ENCODE data around the gene KCND3. TPM values are rescaled to one million over a fixed set of nuclear protein-coding genes. Genes with fewer than 3 reads are reported as not detected.

The KCND3 gene
- total and polyA plus RNA-seq, 2 donors from 2014 or later, result 1.2 to 12.6 TPM

DNA sequence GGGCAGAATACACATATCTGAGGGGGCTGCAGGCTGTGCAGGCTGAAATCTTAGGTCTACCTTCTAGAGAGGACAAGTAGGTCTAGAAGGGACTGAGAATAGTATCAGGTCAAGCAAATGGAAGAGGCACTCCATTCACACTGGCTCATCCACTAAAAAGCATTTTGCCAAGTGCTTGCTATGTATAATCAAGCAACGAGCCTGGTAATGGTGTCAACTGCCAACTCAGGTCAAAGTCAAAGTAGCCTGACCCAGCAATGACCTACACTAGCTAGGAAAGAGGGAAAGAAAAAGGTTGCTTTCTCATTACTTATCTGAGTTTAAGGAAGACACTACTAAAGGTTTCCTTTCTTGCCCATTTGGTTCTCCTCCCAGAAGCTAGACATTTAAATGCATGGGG lies 10.8 kb downstream of the KCND3 start:
- DNase-seq (no peak), FAIRE-seq (no peak)
- H3K9ac ChIP-seq (ENCODE audit: low read length in 3 of 3), result no peak overlapping the region
- TF ChIP-seq, protein P1, sequence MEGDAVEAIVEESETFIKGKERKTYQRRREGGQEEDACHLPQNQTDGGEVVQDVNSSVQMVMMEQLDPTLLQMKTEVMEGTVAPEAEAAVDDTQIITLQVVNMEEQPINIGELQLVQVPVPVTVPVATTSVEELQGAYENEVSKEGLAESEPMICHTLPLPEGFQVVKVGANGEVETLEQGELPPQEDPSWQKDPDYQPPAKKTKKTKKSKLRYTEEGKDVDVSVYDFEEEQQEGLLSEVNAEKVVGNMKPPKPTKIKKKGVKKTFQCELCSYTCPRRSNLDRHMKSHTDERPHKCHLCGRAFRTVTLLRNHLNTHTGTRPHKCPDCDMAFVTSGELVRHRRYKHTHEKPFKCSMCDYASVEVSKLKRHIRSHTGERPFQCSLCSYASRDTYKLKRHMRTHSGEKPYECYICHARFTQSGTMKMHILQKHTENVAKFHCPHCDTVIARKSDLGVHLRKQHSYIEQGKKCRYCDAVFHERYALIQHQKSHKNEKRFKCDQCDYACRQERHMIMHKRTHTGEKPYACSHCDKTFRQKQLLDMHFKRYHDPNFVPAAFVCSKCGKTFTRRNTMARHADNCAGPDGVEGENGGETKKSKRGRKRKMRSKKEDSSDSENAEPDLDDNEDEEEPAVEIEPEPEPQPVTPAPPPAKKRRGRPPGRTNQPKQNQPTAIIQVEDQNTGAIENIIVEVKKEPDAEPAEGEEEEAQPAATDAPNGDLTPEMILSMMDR (IDR thresholded peaks at IDR 0.05; ENCODE audit: borderline replicate concordance, extremely low read depth, insufficient read depth), result no peak
- no peak overlapping the region for H3K4me3 ChIP-seq (ENCODE audit: low read length in 3 of 3)
- intact Hi-C loops (cut with DNase I), result no loop called here
- H3K27me3 ChIP-seq (ENCODE audit: control insufficient read depth, insufficient read depth, low read length), result no peaks in the 10 kb centered on the region
- no peak overlapping the region for H3K27ac ChIP-seq (ENCODE audit: low read depth in 2 of 2, low read length in 2 of 2)
- H3K36me3 ChIP-seq (ENCODE audit: control insufficient read depth in 2 of 3, insufficient read depth in 3 of 3, low read length in 3 of 3), result no peaks in the 10 kb centered on the region
- H3K9me3 ChIP-seq (ENCODE audit: control insufficient read depth in 2 of 3, insufficient read depth in 1 of 3, low read length in 3 of 3), result no peaks in the 10 kb centered on the region
- no peaks in the 10 kb centered on the region for H3K4me1 ChIP-seq (ENCODE audit: control insufficient read depth in 2 of 3, insufficient read depth in 2 of 3, low read depth in 1 of 3, low read length in 3 of 3)

DNA sequence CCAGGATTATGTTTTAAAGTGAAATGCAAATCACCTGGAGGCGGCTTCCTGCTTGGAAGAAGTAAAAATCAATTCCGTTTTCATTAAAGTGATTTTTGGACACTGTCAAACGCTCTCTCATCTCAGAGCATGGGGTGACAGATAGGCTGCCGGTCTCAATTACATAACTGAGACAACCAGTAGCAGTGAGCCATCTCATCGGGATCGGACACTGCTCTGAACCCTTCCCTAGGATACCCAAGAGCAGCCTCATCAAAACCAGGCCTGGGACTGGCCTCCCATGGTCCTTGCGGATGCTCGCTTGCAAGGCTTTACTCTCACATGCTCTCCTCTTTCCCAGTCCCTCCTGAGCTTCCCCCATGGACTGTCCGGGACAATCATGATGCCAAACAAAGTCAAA lies 12.1 kb downstream of the KCND3 start:
- no peak overlapping the region for H3K27ac ChIP-seq (ENCODE audit: low read depth in 2 of 2, low read length in 2 of 2)

GRCh38 chr1:111976842-111977241 lies 12.6 kb downstream of the KCND3 start:
- Histone ChIP-seq H3K9ac (ENCODE audit: low read length in 3 of 3) (no peak overlapping the region), H3K27me3 (ENCODE audit: control insufficient read depth, insufficient read depth, low read length) (no peaks in the 10 kb centered on the region), H3K4me3 (ENCODE audit: low read length in 3 of 3) (no peak overlapping the region), H3K4me1 (ENCODE audit: control insufficient read depth in 2 of 3, insufficient read depth in 2 of 3, low read depth in 1 of 3, low read length in 3 of 3) (no peaks in the 10 kb centered on the region), H3K9me3 (ENCODE audit: control insufficient read depth in 2 of 3, insufficient read depth in 1 of 3, low read length in 3 of 3) (no peaks in the 10 kb centered on the region), H3K27ac (ENCODE audit: low read depth in 2 of 2, low read length in 2 of 2) (no peak overlapping the region), H3K36me3 (ENCODE audit: control insufficient read depth in 2 of 3, insufficient read depth in 3 of 3, low read length in 3 of 3) (no peaks in the 10 kb centered on the region)
- DNase-seq, result no peak
- TF ChIP-seq, protein P1 (IDR thresholded peaks at IDR 0.05; ENCODE audit: borderline replicate concordance, extremely low read depth, insufficient read depth), result no peak
- intact Hi-C loops (cut with DNase I), result no loop called here
- FAIRE-seq, result no peak

More for the DNA sequence above, 12.1 kb downstream of the KCND3 start:
- FAIRE-seq (no peak), DNase-seq (no peak)
- H3K4me3 ChIP-seq (ENCODE audit: low read length in 3 of 3), result no peak overlapping the region
- TF ChIP-seq, protein P1 (IDR thresholded peaks at IDR 0.05; ENCODE audit: borderline replicate concordance, extremely low read depth, insufficient read depth), result no peak
- no peaks in the 10 kb centered on the region for H3K27me3 ChIP-seq (ENCODE audit: control insufficient read depth, insufficient read depth, low read length)
- no peaks in the 10 kb centered on the region for H3K4me1 ChIP-seq (ENCODE audit: control insufficient read depth in 2 of 3, insufficient read depth in 2 of 3, low read depth in 1 of 3, low read length in 3 of 3)
- H3K9me3 ChIP-seq (ENCODE audit: control insufficient read depth in 2 of 3, insufficient read depth in 1 of 3, low read length in 3 of 3), result no peaks in the 10 kb centered on the region
- intact Hi-C loops (cut with DNase I), result no loop called here
- H3K9ac ChIP-seq (ENCODE audit: low read length in 3 of 3), result no peak overlapping the region
- no peaks in the 10 kb centered on the region for H3K36me3 ChIP-seq (ENCODE audit: control insufficient read depth in 2 of 3, insufficient read depth in 3 of 3, low read length in 3 of 3)

DNA sequence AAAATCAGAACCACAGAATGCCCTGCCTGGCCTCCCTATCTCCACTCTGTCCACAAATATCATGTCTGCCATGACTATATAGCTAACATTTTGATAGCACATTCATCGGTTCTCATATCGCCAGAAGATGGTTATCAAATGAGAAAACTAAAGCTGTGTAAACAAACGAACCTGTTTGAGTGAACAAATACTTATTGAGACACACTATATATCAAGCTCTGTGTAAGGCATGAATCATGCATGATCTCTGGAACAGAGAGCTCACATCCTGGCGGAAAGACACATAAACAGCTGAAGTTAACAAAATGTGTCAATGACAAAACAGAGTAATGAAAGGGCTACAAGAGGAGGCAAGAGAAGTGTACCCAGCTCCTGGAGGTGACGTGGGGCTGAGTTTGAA lies 13.1 kb downstream of the KCND3 start:
- no peaks in the 10 kb centered on the region for H3K4me1 ChIP-seq (ENCODE audit: control insufficient read depth in 2 of 3, insufficient read depth in 2 of 3, low read depth in 1 of 3, low read length in 3 of 3)
- H3K27me3 ChIP-seq (ENCODE audit: control insufficient read depth, insufficient read depth, low read length), result no peaks in the 10 kb centered on the region
- H3K9ac ChIP-seq (ENCODE audit: low read length in 3 of 3), result no peak overlapping the region
- intact Hi-C loops (cut with DNase I), result no loop called here
- TF ChIP-seq, protein P1 (IDR thresholded peaks at IDR 0.05; ENCODE audit: borderline replicate concordance, extremely low read depth, insufficient read depth), result no peak
- no peak for FAIRE-seq
- no peaks in the 10 kb centered on the region for H3K36me3 ChIP-seq (ENCODE audit: control insufficient read depth in 2 of 3, insufficient read depth in 3 of 3, low read length in 3 of 3)
- H3K27ac ChIP-seq (ENCODE audit: low read depth in 2 of 2, low read length in 2 of 2), result no peak overlapping the region
- H3K9me3 ChIP-seq (ENCODE audit: control insufficient read depth in 2 of 3, insufficient read depth in 1 of 3, low read length in 3 of 3), result no peaks in the 10 kb centered on the region
- DNase-seq, result no peak
- no peak overlapping the region for H3K4me3 ChIP-seq (ENCODE audit: low read length in 3 of 3)

Measured in kidney (tissue), 14 donors.